NCI-H2107 (cell line): ENCODE results near the gene YIF1A.
"Not testable (repeated sequence)": the region's sequence is repeated elsewhere in the genome, so short reads cannot be mapped to it uniquely, and the experiment has no call there.

Experiments used
- DNase-seq: peaks from one replicate; lab custom pipeline; 2025; lab: John Stamatoyannopoulos, UW

The YIF1A gene

GRCh38 chr11:66286699-66287098 is 2.2 kb downstream of the YIF1A start:
- DNase-seq: no peak

- DNase-seq: no peak
These were observed 3.5 kb downstream of the YIF1A start for GRCh38 chr11:66285250-66285947.

DNA sequence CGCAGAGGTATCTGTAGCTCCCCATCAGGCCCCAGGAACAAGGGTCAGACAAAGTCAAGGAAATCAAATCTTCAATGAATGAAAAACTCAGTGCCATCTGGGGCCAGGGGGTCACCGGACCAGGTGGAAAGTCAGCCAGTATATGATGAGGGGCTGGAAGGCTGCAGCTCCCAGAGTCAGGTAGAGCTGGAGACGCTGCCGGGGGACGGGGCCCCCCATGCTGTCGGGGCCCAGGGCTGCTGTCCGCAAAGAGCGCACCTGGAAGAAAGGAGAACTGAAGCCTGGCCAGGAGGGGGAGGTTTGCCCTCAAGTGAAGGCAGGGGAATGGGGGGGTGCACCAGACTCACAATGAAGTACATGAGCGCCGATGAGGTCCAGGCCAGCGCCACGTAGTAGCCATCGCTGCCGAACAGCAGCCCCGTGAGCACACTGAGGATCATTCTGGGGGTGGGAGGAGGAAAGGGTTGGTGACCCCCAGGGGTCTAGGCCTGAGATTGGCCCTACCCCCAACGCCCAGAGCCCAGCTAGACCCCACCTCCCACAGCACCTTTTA is 4.3 kb downstream of the YIF1A start:
- no peak for DNase-seq

GRCh38 chr11:66283461-66284105 is 5.4 kb downstream of the YIF1A start:
- no peak for DNase-seq

GRCh38 chr11:66282468-66283455 is 6.2 kb downstream of the YIF1A start:
- peak; percentile 97 for DNase-seq

- no peak for DNase-seq
These were observed 7.0 kb downstream of the YIF1A start for GRCh38 chr11:66281776-66282467.

- DNase-seq: no peak
These were observed 7.9 kb downstream of the YIF1A start for GRCh38 chr11:66281001-66281400.

GRCh38 chr11:66280428-66280827 is 8.5 kb downstream of the YIF1A start:
- no peak for DNase-seq

DNA sequence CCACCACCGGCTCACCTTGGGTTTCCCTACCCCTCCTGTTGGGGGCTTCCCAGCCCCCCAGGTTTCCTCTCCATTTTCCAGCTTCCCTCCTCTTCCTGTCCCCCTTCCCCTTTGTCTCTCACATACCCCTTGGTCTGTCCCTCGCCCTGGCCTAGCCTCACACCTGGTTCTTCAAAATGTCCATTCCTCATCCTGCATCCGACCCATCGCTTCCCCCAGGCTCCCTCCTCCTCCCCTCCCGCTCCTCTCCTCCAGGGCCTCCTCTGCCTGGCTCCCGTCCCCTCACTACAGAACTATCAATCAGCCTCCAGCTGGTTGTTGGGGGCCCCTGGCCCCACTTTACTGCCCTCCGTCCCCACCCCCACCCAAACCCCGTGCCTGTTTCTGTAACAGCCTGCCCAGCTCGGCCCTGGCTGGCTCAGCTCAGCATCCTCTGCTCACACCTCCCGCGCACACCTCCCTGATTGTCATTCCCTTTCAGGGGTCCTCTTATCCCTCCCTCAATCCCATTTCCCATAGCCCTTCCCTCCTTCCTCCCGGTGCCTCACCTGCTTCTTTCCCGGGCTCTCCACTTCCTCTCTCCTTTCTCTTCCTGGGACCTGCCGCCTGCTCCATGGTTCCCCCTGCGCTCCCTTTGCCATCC is 9.7 kb downstream of the YIF1A start:
- DNase-seq: no peak

DNA sequence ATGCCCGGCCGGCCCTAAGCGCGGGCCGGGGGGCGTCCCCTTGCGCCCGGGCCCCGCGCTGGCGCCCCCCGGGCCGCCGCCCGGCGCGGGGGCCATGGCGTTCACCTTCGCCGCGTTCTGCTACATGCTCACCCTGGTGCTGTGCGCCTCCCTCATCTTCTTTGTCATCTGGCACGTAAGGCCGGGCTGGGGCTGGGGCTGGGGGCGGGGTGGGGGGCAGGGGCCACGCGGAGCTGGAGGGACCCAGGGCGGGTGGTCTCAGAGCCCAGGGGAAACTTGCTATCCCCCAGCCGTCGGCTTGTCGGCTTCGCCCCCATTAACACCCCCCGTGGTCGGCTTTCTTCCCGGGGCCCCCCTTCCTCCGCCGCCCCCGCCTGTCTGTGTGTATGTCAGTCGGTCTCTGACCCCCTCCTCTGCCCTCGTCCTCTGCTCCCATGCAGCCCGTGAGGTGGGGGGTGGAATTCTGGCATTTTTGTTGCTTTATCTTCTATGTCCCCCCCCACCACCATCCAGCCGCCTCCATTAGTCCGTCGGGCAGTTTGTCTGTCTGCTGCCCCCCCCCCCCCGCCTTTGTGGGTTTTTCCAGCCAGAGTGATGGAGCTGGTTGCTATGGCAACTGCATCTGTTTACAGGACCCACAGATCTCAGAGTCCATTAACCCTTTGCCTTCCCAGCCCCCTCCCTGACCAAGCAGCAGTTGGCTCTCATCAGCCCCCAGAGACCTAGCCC is 10.4 kb downstream of the YIF1A start:
- DNase-seq: no peak

GRCh38 chr11:66277471-66278362 is 11.2 kb downstream of the YIF1A start, which contains the start of gene CNIH2:
CNIH2 (plus strand) TSS chr11:66278175; CDS start chr11:66278457, 282 bp downstream.
- DNase-seq: no peak

DNA sequence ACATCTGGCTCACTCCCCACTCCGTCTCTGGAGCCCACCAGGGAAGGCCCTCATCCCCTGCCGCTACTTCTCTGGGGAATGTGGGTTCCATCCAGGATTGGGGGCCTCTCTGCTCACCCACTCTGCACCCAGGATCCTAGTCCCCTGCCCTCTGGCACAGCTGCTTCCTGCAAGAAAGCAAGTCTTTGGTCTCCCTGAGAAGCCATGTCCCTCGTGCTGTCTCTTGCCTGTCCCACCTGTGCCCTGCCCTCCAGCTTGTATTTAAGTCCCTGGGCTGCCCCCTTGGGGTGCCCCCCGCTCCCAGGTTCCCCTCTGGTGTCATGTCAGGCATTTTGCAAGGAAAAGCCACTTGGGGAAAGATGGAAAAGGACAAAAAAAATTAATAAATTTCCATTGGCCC is 11.9 kb downstream of the YIF1A start:
- not testable (repeated sequence) for DNase-seq

DNA sequence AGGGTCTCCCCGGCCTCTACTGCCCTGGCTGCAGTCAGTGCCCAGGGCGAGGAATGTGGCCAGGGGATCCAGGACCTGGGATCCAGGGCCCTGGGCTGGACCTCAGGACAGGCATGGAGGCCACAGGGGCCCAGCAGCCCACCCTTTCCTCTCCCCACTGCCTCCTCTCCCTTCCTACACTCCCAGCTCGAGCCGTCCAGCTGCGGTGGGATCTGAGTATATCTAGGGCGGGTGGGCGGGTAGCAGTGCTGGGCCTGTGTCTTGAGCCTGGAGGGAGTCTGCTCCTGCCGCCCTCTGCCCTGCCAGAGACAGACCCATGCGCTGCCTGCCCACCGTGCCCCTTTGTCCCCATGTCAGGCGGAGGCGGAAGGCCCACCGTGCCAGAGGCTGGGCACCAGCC is 12.3 kb downstream of the YIF1A start:
- not testable (repeated sequence) for DNase-seq

DNA sequence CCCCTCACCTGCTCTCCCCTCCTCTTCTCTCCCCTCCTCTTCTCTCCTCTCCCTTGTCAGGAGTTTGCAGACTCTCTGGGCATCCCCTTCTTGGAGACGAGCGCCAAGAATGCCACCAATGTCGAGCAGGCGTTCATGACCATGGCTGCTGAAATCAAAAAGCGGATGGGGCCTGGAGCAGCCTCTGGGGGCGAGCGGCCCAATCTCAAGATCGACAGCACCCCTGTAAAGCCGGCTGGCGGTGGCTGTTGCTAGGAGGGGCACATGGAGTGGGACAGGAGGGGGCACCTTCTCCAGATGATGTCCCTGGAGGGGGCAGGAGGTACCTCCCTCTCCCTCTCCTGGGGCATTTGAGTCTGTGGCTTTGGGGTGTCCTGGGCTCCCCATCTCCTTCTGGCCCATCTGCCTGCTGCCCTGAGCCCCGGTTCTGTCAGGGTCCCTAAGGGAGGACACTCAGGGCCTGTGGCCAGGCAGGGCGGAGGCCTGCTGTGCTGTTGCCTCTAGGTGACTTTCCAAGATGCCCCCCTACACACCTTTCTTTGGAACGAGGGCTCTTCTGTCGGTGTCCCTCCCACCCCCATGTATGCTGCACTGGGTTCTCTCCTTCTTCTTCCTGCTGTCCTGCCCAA is 12.8 kb downstream of the YIF1A start:
- no peak for DNase-seq

GRCh38 chr11:66275396-66275795 is 13.5 kb downstream of the YIF1A start:
- DNase-seq: no peak

GRCh38 chr11:66274219-66274618 is 14.7 kb downstream of the YIF1A start:
- DNase-seq: no peak

DNA sequence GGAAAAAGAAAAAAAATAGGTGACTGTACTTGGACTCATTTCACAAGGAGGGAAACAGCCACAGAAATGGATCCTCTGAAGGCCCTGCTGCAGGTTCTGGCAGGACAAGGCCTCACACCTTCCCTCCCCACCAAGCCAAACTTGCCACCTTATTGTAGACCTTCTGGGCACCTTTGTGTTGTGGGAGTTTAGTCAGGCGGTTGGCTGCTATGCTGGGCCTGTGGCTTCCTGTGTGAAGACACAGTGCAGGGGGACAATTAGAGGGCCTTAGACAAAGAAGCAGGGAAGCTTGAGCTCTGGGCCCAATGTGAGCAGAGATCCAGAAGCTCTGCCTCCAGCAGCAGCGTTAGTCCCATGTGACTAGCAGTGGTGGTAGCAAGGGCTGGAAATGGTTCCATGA is 16.3 kb downstream of the YIF1A start:
- DNase-seq: no peak

DNA sequence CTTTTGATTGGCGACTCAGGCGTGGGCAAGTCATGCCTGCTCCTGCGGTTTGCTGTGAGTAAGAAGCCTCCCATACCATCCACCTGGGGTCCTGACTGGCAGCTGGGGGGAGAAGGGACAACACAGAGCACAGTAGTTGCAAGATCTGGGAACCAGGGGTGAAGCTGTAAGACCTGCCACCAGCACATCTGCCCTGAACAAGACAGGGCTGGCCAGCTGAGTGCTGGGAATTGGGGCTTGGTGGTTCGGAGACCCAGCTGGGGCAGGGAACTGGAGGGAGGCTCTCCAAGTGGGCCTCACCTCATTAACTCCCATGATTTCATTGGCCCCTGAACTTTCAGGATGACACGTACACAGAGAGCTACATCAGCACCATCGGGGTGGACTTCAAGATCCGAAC is 17.1 kb downstream of the YIF1A start:
- no peak for DNase-seq
